Stimulated activated CD4-positive, alpha-beta T cell treated with anti-CD3 and anti-CD28 coated beads, Interleukin-15, amount 100 ng/mL, for 1 hour (primary cell): ENCODE data around the gene PLEKHG4B.
"Not testable (repeated sequence)": the region's sequence is repeated elsewhere in the genome, so short reads cannot be mapped to it uniquely, and the experiment has no call there.

ENCODE experiments used
- DNase-seq, 2 donors: peaks; one replicate each; pipeline ENCODE4 v3.0.0-alpha.2; 2020; ENCODE audit warnings: low read depth in 1 of 2, low spot score in 1 of 2

PLEKHG4B gene

DNA sequence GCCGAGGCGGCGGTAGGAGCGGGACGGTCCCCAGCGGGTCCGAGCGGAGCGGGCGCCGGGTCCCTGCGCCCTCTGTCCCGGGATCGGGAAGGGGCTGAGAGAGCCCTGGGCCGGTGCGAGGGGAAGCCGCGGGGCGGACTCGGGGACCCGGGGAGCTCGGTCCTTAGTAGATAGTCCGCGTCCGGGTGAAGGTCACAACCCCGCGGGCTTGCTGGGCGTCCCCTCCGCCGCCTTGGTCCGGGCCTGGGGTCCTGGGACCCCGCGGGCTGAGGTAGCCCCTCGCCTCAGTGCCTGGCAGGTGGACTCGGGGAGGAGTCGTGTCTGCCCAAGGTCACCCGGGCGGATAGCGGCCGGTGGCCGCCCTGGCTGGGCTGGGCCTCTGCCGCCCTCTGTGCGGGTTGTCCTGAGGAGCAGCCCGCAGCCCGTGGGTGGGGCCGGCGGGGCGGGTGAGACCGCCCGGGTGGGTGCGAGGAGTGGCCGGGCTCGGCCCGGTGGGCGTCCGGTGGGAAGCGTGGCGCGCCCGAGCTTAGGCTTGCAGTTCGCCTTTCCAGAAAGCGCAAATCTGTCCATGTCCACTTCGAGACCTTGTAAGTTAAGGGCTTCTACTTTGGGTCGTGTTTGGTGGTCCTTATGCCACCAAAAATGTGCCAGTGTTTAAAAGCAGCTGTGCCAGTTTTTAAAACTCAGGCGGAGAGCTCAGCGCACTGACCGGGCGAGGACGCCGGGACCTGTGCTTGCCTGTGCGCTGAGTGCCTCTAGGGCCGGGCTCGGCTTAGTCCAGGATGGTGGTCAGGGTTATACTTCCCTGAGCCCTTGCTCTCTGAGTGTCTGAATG, 126.7 kb downstream of the PLEKHG4B start:
- DNase-seq, result no peak

DNA sequence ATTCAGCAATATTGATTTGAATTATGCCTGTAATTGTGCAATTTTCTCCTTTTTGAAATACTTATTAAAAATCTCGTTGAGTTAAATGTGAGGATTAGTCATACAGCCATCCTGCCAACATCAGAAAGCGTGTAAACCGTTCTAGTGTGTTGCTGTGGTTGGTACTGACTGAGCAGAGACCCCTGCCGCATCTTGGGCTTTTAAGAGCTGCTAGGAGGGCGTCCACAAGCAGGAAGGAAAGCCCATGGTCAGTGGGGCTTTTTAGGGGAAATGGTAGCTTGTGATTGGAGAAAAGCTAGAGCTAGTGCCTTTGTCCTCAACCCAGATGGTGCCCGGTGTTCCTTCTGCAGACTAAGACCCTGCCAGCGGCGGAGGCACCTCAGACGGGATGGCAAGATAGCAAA, 127.5 kb downstream of the PLEKHG4B start:
- no peak for DNase-seq

GRCh38 chr5:219991-220390, 128.0 kb downstream of the PLEKHG4B start:
- no peak for DNase-seq

DNA sequence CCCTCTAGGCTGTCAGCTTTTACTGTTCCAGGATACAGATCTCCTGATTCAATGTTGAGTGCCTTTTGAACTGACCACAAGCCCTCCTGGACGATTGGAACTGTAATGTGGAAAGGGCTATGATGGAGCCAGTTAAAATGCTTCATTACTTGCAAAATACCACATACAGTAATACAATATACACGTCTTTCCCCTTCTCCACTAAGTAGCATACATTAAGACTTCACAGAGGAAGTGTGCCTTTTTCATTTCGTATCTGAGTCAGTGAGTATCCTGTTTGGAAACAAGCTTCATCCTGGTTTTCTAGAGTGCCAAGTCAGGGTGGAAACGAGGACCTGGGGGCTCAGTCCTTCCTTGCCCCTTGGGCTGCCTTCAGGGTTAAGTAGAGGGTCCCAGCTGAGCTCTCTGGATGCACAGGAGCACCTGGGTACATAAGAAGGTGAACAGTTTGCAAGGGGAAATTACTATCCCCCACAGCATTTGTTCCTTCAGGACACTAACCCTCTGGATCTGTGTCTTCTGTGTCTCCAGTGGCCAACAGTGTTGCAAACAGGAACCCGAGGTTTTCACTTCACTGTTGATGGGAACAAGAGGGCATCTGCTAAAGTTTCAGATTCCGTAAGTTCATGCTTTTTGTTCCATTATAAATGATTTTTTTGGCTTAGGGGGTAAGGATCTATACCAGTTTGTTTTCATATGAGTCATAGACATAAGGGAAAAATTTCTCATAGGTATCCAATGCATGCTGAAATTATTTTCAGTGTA, 131.2 kb downstream of the PLEKHG4B start:
- not testable (repeated sequence) for DNase-seq

GRCh38 chr5:223791-224190, 131.8 kb downstream of the PLEKHG4B start:
- DNase-seq, result no peak

GRCh38 chr5:225334-225733, 133.4 kb downstream of the PLEKHG4B start:
- DNase-seq, result no peak

DNA sequence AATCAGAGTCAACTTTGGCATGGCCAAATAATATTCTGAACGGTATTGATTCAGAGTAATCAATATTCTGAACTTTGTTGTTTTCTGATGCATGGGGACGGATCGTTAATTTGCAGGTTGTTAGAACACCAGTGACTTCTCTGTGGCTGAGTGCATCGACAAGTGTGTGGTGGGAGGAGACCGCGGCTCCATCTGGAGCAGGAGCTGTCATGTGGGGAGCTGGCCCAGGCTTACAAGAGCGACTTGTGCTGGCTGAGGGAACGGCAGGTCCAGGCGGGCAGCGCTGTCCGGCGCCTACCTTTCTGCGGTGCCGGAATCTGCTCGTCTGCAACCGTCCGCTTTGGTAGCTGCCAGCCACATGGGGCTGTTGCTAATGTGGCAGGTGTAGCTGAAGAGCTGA, 135.4 kb downstream of the PLEKHG4B start:
- not testable (repeated sequence) for DNase-seq

DNA sequence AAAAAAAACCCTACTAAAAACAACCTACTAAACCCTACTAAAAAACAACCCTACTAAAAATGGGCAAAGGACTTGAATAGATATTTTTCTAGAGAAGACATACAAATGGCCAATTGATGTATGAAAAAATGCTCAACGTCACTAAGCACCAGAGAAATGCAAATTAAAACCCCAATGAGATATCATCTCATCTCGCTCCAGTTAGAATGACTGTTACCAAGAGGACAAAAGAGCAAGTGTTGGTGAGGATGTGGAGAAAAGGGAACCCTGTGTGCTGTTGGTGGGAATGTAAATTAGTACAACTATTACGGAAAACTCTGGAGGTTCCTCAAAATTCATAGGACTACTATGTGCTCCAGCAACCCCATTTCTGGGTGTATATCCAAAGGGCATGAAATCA, 136.9 kb downstream of the PLEKHG4B start:
- DNase-seq, result no peak

DNA sequence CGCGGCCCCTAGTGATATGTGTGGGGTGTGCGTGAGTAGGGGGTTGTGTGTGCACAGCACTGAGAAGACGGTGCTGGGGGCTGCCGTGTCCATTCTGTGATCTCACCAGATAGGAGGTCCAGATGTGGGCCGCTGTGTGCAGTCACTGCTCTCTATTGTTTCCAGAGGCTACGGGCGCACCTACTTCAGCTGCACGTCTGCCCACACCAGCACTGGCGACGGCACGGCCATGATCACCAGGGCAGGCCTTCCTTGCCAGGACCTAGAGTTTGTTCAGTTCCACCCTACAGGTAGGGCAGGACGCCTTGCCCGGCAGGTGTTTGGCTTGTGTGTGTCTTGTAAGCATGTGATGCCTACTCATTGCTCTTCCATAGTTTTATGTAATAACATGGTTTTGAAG, 138.7 kb downstream of the PLEKHG4B start:
- no peak for DNase-seq

DNA sequence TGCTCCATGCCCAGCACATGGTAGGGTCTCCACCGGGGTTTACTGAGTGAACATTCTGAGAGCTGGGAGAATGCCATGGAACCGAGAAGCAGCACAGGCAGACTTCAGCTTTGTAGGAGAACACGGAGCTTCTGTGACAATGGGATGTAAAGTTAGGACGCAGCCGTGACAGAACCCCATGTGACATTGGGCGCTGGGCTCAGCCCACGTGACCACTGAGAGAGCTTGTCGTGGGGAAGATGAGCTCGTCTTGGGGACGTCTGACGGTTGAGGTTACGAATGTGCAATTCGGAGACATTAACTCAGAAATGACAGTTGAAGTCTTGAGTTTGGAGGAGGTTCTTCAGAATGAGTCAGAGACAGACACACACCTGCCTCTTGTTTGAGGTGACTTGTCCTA, 139.7 kb downstream of the PLEKHG4B start:
- no peak for DNase-seq

DNA sequence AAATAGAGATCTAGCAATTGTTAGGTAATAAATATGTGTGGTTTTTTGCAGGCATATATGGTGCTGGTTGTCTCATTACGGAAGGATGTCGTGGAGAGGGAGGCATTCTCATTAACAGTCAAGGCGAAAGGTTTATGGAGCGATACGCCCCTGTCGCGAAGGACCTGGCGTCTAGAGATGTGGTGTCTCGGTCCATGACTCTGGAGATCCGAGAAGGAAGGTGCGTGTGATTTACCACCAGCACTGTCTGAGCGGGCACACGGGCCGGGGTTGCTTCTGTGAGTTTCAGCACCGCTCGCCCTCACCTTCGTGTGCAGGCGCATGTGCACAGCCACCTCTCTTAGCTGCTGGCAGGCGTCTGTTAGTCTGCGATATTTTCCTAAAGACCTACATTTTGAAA, 141.5 kb downstream of the PLEKHG4B start:
- DNase-seq, result not testable (repeated sequence)

GRCh38 chr5:234450-234849, 142.5 kb downstream of the PLEKHG4B start:
- no peak for DNase-seq

DNA sequence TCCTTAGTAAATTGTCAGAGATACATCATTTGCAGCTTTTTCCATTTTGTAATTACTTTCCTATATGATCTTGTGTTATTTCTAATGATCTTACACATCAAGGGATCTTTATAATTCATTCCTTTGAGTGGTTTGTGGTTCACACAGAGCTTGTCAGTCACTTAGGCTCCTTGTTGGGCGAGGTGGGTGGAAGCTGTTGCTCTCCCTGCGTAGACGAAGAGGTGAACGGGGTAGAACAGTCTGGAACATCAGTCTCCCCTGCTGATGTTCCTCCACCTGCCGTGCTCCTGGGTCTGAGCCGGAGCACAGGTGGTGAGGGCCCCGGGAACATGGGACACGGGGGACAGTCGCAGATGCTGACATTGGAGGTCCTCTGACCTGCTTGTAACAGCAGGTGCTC, 143.6 kb downstream of the PLEKHG4B start:
- DNase-seq, result not testable (repeated sequence)

GRCh38 chr5:237931-238330, 146.0 kb downstream of the PLEKHG4B start:
- DNase-seq, result not testable (repeated sequence)
